HEK293 (cell line): ENCODE results near the gene PDE6B.

ENCODE experiments used
- CTCF ChIA-PET: fragments of 350-600 bp; formaldehyde crosslinking; extraction: SDS; loops from one replicate; lab custom pipeline; 2021; ENCODE audit warnings: antibody characterized with exemption; lab: Yijun Ruan, JAX
- POLR2A ChIA-PET: fragments of 300-600 bp; formaldehyde crosslinking; extraction: SDS; loops from one replicate; lab custom pipeline; 2020; ENCODE audit warnings: antibody characterized with exemption, inconsistent platforms; lab: Yijun Ruan, JAX
- H3K27ac ChIP-seq: fragments of 200-500 bp; sonication (Bioruptor generic); 2 replicates; pipeline ENCODE4 v1.5.1; 2014; ENCODE audit warnings: low read depth, low read length, control low read depth, inconsistent platforms; ENCODE audit errors: extremely low read depth
- H3K36me3 ChIP-seq, 2 experiments: fragments of 200-500 bp in 1 of 2; sonication (Bioruptor generic) in 1 of 2; 1 replicate in 1 of 2; 2 replicates in 1 of 2; pipeline ENCODE4 v1.5.1; 2014 to 2017; ENCODE audit warnings: inconsistent platforms in 2 of 2, low read length in 2 of 2; ENCODE audit not compliant: control insufficient read depth in 2 of 2, insufficient read depth in 1 of 2
- H3K4me1 ChIP-seq: fragments of 200-500 bp; sonication (Bioruptor generic); 2 replicates; pipeline ENCODE4 v1.5.1; 2014; ENCODE audit warnings: mild to moderate bottlenecking, low read length, inconsistent platforms; ENCODE audit not compliant: control insufficient read depth, insufficient read depth
- H3K4me3 ChIP-seq: 2 replicates; pipeline ENCODE4 v1.5.1; 2011; ENCODE audit warnings: low read depth, mild to moderate bottlenecking, control low read depth, low read length, moderate library complexity
- H3K9me3 ChIP-seq: fragments of 200-500 bp; sonication (Bioruptor generic); 2 replicates; pipeline ENCODE4 v1.5.1; 2014; ENCODE audit warnings: low read depth, low read length, inconsistent platforms; ENCODE audit not compliant: control insufficient read depth, insufficient read depth
- EGR2 ChIP-seq: fragments of 450-650 bp; formaldehyde crosslinking; IDR thresholded peaks from 2 replicates; pipeline ENCODE4 v1.5.1; 2016; ENCODE audit warnings: low read depth, missing biosample characterization, missing genetic modification characterization
- GLI2 ChIP-seq: fragments of 450-650 bp; formaldehyde crosslinking; IDR thresholded peaks from 2 replicates; pipeline ENCODE4; 2017; ENCODE audit warnings: missing biosample characterization, missing genetic modification characterization, low read depth, borderline replicate concordance
- MZF1 ChIP-seq: fragments of 450-650 bp; formaldehyde crosslinking; IDR thresholded peaks from 2 replicates; pipeline ENCODE4 v1.5.1; 2017; ENCODE audit warnings: missing biosample characterization, missing genetic modification characterization, borderline replicate concordance
- REPIN1 ChIP-seq: fragments of 450-650 bp; formaldehyde crosslinking; IDR thresholded peaks from 2 replicates; pipeline ENCODE4 v1.5.1; 2017; ENCODE audit warnings: missing biosample characterization, missing genetic modification characterization, low read depth
- SCRT2 ChIP-seq: fragments of 450-650 bp; formaldehyde crosslinking; IDR thresholded peaks from 2 replicates; pipeline ENCODE4 v1.5.1; 2016; ENCODE audit warnings: missing biosample characterization, missing genetic modification characterization
- ZNF18 ChIP-seq: fragments of 450-650 bp; formaldehyde crosslinking; IDR thresholded peaks from 2 replicates; pipeline ENCODE4 v1.5.1; 2016; ENCODE audit warnings: missing biosample characterization, missing genetic modification characterization
- ZNF19 ChIP-seq: fragments of 450-650 bp; formaldehyde crosslinking; IDR thresholded peaks from 2 replicates; pipeline ENCODE4; 2016; ENCODE audit warnings: missing biosample characterization, missing genetic modification characterization, low read depth
- ZNF274 ChIP-seq, 2 experiments: fragments of 200-500 bp in 1 of 2; fragments of 450-650 bp in 1 of 2; sonication (Bioruptor generic) in 1 of 2; formaldehyde crosslinking in 1 of 2; IDR thresholded peaks; 2 replicates each; pipeline versions ENCODE4 v1.5.1 to v1.6.1; 2014 to 2016; ENCODE audit warnings: borderline replicate concordance in 1 of 2, inconsistent platforms in 1 of 2, low read length in 1 of 2, missing biosample characterization in 1 of 2, missing genetic modification characterization in 1 of 2
- ZNF292 ChIP-seq: fragments of 450-650 bp; formaldehyde crosslinking; IDR thresholded peaks from 2 replicates; pipeline ENCODE4 v1.5.1; 2016; ENCODE audit warnings: low read depth, missing biosample characterization, missing genetic modification characterization, borderline replicate concordance
- ZNF366 ChIP-seq: fragments of 450-650 bp; formaldehyde crosslinking; conservative IDR thresholded peaks from 2 replicates; pipeline ENCODE4 v1.5.1; 2016; ENCODE audit warnings: missing biosample characterization, missing genetic modification characterization
- ZNF391 ChIP-seq: fragments of 450-650 bp; formaldehyde crosslinking; IDR thresholded peaks from 2 replicates; pipeline ENCODE4 v1.5.1; 2016; ENCODE audit warnings: low read depth, missing biosample characterization, missing genetic modification characterization, borderline replicate concordance
- ZNF426 ChIP-seq: fragments of 450-650 bp; formaldehyde crosslinking; IDR thresholded peaks from 2 replicates; pipeline ENCODE4 v1.5.1; 2017; ENCODE audit warnings: missing biosample characterization, missing genetic modification characterization, mild to moderate bottlenecking, inconsistent platforms, moderate library complexity
- ZNF677 ChIP-seq: fragments of 450-650 bp; IDR thresholded peaks from 2 replicates; pipeline ENCODE4 v1.5.0; 2018; ENCODE audit warnings: missing biosample characterization, mild to moderate bottlenecking, missing genetic modification characterization, moderate library complexity
- ZNF777 ChIP-seq: fragments of 450-650 bp; formaldehyde crosslinking; IDR thresholded peaks from 2 replicates; pipeline ENCODE4 v1.5.1; 2017; ENCODE audit warnings: missing biosample characterization, missing genetic modification characterization, borderline replicate concordance
- ZNF843 ChIP-seq: fragments of 450-650 bp; formaldehyde crosslinking; IDR thresholded peaks from 2 replicates; pipeline ENCODE4 v1.5.1; 2016; ENCODE audit warnings: missing biosample characterization, missing genetic modification characterization
- TF ChIP-seq, protein P1 (sequence below): fragments of 450-650 bp; formaldehyde crosslinking; IDR thresholded peaks from 2 replicates; pipeline ENCODE4 v1.5.1; 2017; ENCODE audit warnings: missing biosample characterization, missing genetic modification characterization
- TF ChIP-seq, protein P2 (sequence below): fragments of 450-650 bp; formaldehyde crosslinking; IDR thresholded peaks from 2 replicates; pipeline ENCODE4 v1.5.1; 2016; ENCODE audit warnings: missing biosample characterization, missing genetic modification characterization
- TF ChIP-seq, protein P3 (sequence below): fragments of 450-650 bp; formaldehyde crosslinking; IDR thresholded peaks from 2 replicates; pipeline ENCODE4 v1.5.1; 2016; ENCODE audit warnings: missing biosample characterization, missing genetic modification characterization, low read depth

Gene PDE6B

DNA sequence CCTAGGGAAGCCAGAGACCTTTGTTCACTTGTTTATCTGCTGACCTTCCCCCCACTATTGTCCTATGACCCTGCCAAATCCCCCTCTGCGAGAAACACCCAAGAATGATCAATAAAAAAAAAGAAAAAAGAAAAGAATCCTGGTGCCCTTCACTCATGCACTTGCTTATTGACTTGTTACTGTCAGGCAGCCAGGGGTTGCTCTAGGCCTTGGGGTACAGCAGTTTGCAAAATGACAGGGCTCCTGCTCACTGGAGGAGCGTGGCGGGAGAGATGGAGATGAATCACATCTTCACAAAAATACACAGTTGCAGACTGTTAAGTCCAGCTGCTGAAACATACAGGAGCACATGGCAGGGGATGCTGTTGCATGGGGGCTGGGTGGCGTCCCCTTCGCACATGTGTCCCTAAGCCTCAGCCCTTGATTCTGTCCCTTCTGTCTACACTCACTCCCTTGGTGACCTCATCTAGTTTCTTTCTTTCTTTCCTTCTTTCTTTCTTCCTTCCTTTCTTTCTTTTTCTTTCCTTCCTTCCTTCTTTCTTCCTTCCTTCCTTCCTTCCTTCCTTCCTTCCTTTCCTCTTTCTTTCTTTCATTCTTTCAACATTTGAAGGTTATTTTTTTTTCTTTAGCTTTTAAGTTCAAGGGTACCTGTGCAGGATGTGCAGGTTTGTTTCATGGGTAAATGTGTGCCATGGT lies 32.4 kb upstream of the PDE6B start:
- Histone ChIP-seq H3K9me3 (no peaks in the 10 kb centered on the region), H3K27ac (no peak overlapping the region), H3K36me3 (no peaks in the 10 kb centered on the region), H3K4me3 (no peak overlapping the region), H3K4me1 (no peaks in the 10 kb centered on the region)
- ChIA-PET CTCF (interaction anchor here (0.7 kb wide), 1 partner anchor 589 kb away, joined by 3 read pairs; no protein-coding TSS in a partner anchor), POLR2A (no interaction called here)
- TF ChIP-seq ZNF18 (no peak), ZNF366 (tag by site-specific recombination) (peak; percentile 81)

- no peaks in the 10 kb centered on the region for H3K9me3 ChIP-seq
These were observed 26.4 kb upstream of the PDE6B start for GRCh38 chr4:598925-599324.

More at GRCh38 chr4:598925-599324, 26.4 kb upstream of the PDE6B start:
- POLR2A ChIA-PET: no interaction called here
- no peak overlapping the region for H3K4me3 ChIP-seq
- TF ChIP-seq MZF1: no peak
- TF ChIP-seq REPIN1 (tag by site-specific recombination): no peak
- TF ChIP-seq ZNF274 (IDR thresholded peaks at IDR 0.05; ENCODE audit: low read length): no peak
- no peak for TF ChIP-seq ZNF274 (tag by site-specific recombination; IDR thresholded peaks at IDR 0.05; ENCODE audit: borderline replicate concordance)
- no peak for TF ChIP-seq SCRT2
- no peak for TF ChIP-seq ZNF843 (tag by site-specific recombination)
- TF ChIP-seq EGR2 (tag by site-specific recombination): no peak
- no peak for TF ChIP-seq ZNF677 (tag by site-specific recombination)
- TF ChIP-seq, protein P1, sequence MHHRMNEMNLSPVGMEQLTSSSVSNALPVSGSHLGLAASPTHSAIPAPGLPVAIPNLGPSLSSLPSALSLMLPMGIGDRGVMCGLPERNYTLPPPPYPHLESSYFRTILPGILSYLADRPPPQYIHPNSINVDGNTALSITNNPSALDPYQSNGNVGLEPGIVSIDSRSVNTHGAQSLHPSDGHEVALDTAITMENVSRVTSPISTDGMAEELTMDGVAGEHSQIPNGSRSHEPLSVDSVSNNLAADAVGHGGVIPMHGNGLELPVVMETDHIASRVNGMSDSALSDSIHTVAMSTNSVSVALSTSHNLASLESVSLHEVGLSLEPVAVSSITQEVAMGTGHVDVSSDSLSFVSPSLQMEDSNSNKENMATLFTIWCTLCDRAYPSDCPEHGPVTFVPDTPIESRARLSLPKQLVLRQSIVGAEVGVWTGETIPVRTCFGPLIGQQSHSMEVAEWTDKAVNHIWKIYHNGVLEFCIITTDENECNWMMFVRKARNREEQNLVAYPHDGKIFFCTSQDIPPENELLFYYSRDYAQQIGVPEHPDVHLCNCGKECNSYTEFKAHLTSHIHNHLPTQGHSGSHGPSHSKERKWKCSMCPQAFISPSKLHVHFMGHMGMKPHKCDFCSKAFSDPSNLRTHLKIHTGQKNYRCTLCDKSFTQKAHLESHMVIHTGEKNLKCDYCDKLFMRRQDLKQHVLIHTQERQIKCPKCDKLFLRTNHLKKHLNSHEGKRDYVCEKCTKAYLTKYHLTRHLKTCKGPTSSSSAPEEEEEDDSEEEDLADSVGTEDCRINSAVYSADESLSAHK (tag by site-specific recombination): no peak
- TF ChIP-seq ZNF777: no peak
- TF ChIP-seq ZNF19: no peak
- TF ChIP-seq ZNF292 (tag by site-specific recombination): no peak
- TF ChIP-seq ZNF426 (tag by site-specific recombination): no peak
- TF ChIP-seq, protein P2, sequence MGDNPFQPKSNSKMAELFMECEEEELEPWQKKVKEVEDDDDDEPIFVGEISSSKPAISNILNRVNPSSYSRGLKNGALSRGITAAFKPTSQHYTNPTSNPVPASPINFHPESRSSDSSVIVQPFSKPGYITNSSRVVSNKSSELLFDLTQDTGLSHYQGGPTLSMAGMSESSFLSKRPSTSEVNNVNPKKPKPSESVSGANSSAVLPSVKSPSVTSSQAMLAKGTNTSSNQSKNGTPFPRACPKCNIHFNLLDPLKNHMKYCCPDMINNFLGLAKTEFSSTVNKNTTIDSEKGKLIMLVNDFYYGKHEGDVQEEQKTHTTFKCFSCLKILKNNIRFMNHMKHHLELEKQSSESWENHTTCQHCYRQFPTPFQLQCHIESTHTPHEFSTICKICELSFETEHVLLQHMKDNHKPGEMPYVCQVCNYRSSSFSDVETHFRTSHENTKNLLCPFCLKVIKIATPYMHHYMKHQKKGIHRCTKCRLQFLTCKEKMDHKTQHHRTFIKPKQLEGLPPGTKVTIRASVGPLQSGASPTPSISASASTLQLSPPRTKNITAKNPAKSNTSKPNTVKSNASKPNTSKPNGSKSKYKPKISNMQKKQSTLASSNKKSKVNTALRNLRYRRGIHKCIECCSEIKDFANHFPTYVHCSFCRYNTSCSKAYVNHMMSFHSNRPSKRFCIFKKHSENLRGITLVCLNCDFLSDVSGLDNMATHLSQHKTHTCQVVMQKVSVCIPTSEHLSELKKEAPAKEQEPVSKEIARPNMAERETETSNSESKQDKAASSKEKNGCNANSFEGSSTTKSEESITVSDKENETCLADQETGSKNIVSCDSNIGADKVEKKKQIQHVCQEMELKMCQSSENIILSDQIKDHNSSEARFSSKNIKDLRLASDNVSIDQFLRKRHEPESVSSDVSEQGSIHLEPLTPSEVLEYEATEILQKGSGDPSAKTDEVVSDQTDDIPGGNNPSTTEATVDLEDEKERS: no peak
- TF ChIP-seq ZNF391 (tag by site-specific recombination): no peak
- no peak for TF ChIP-seq GLI2
- TF ChIP-seq, protein P3, sequence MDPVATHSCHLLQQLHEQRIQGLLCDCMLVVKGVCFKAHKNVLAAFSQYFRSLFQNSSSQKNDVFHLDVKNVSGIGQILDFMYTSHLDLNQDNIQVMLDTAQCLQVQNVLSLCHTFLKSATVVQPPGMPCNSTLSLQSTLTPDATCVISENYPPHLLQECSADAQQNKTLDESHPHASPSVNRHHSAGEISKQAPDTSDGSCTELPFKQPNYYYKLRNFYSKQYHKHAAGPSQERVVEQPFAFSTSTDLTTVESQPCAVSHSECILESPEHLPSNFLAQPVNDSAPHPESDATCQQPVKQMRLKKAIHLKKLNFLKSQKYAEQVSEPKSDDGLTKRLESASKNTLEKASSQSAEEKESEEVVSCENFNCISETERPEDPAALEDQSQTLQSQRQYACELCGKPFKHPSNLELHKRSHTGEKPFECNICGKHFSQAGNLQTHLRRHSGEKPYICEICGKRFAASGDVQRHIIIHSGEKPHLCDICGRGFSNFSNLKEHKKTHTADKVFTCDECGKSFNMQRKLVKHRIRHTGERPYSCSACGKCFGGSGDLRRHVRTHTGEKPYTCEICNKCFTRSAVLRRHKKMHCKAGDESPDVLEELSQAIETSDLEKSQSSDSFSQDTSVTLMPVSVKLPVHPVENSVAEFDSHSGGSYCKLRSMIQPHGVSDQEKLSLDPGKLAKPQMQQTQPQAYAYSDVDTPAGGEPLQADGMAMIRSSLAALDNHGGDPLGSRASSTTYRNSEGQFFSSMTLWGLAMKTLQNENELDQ (tag by site-specific recombination): no peak
- no peak overlapping the region for H3K27ac ChIP-seq
- H3K4me1 ChIP-seq: no peaks in the 10 kb centered on the region
- H3K36me3 ChIP-seq: no peaks in the 10 kb centered on the region
- CTCF ChIA-PET: interaction anchor here (1.0 kb wide), 1 partner anchor 73 kb away, joined by 3 read pairs; no protein-coding TSS in a partner anchor
